GM19238 (cell line): Measurements from ENCODE around the gene CNGB1.
"Not testable (repeated sequence)": the region's sequence is repeated elsewhere in the genome, so short reads cannot be mapped to it uniquely, and the experiment has no call there.

ENCODE experiments used
- DNase-seq: peaks from one replicate; pipeline ENCODE4 v3.0.0; 2011; ENCODE audit warnings: low spot score; ENCODE audit not compliant: insufficient read length

Gene CNGB1

DNA sequence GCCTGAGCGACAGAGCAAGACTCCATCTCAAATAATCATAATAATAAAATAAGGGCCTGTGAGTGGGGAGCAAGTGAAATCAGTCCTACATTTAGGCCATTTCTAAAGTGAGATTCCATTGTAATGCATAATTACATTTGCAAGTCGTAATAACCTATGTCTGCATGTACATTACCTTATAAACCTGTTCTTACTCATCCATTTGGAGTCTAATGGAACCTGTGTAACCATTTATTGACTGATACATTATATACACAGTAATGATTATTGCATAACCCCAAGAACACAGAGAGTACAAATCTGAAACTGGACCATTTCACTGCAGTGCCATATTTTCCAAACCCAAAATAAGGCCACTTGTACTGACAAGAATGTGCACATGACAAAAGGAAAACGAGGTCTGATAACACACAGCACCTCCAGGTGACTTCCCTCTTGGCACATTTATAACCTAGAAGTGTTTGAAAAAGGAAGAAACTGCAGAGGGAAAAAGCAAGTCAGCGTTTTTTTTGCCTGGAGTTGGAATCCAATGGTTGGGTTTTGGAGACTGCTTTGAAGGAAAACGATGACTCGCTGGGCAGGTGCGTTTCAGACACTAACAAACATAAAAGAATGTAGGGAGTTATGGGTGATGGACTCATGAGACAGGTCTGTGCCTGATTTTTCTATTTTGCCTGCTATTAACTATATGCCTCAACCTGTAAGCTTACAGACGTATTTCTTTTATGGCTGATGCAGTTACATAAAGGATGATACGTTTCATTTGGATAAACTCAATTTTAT is 105.0 kb downstream of the CNGB1 start:
- no peak for DNase-seq

DNA sequence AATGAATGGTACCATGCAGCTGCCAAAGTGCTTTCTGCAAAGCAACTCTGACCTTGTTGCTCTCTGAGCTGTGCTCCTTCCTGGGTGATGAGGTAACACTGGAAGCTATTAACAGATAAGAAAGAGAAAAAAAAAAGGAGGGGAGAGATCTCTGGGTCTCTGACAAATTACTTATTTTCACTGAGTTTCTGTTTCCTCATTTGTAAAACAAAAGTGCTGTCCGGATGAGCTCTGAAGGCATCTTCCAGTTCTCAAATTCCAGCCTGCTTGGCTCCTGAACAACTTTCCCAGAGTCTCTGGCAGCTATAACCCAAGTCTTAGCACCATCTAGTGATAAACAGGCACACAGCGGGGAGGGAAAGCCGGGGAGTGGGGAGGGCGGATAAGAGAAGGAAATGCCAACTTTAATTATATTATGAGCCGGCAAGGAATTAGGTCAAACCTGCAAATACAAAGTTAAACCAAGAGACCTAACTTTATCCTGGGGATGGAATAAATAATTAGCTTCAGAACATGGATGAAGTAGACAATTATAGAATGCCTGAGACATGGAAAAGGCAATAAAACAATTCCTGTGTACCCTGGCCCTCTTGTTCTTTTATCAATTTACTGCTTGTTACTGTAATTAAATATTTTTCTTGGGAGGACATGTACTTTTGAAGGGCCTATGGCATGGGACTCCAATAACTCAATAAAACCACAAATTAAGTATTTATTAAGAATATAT is 107.3 kb downstream of the CNGB1 start:
- DNase-seq, result no peak

DNA sequence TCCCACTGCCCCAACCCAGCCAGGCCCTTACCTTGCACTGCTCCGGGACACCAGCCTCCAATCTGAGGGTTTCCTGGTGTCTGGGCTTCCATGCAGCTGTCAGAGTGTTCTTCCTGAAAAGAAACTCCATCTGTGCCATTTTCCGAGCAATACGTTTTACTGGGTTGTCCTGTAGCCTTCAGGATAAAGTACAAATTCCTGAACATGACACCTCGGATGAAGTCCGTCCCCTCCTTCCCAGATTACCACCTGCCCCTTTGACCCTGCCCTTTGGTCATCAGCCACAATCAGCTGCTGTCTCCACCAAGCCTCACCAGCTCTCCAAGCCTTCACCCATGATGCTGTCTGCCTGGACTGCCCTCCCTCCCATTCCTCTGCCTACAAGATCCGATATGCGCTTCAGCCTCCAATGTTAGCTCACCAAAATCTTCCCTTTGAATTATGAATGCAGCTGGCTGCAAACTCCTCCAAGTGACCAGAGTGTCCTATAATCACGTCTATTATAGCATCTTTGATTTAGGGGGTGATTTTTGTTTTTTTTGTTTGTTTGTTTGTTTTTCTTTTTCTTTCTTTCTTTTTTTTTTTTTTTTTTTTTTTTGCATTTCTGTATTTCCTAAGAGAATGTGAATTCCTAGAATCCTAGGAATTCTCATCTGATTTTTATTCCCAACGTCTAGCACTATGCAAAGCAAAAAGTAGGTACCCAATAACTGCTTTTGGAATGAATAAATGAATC is 108.1 kb downstream of the CNGB1 start:
- no peak for DNase-seq

DNA sequence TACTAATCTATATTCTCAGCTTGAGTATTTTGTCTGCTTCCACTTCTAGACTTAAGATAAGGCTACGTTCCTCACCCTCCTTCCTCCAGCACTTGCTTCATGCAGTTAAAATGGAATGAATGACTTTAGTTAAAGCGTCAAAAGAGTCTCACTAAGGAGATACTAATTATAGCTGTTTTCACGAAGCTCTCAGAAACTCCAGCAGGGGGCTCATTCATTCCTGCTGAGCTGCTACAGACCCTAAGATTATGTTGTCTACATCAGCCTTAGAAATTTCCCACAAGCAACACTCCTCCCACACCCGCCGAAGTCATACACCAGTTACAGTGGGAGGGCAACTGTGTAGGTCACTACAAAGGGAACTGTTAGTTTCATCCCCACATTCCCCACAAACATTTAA is 111.6 kb downstream of the CNGB1 start:
- no peak for DNase-seq

DNA sequence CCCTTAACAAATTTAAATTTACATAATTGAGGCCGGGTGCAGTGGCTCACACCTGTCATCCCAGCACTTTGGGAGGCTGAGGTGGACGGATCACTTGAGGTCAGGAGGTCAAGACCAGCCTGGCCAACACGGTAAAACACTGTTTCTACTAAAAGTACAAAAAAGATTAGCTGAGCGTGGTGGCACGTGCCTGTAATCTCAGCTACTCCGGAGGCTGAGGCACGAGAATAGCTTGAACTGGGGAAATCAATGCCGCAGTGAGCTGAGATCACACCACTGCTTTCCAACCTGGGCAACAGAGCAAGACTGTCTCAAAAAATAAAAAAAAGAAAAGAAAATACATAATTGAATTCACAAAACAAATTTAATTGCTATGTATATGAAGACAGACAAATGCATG is 112.3 kb downstream of the CNGB1 start:
- DNase-seq, result no peak

DNA sequence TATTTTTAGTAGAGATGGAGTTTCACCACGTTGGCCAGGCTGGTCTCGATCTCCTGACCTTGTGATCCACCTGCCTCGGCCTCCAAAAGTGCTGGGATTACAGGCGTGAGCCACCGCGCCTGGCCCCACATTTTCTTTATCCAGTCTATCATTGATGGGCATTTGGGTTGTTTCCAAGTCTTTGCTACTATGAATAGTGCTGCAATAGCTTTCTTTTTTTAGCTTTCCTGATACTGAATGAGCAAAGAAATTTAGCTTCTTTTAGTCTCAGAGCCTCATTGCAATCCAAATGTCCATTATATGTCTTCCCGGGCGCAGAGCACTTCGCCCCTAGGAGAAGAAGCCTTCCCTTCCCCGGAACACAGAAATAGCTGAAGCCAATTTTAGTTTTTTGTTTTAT is 112.9 kb downstream of the CNGB1 start:
- not testable (repeated sequence) for DNase-seq

DNA sequence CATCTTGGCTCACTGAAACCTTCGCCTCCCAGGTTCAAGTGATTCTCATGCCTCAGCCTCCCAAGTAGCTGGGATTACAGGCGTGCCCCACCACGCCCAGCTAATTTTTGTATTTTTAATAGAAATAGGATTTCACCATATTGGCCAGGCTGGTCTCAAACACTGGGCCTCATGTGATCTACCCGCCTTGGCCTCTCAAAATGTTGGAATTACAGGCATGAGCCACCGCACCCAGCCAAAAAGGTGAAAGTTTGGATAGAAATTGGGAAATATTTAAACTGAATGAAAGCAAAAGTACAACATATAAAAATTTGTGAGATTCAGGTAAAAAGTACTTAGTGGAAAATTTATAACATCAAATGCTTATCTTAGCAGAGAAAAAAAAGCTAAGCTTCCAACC is 115.7 kb downstream of the CNGB1 start:
- DNase-seq, result no peak

DNA sequence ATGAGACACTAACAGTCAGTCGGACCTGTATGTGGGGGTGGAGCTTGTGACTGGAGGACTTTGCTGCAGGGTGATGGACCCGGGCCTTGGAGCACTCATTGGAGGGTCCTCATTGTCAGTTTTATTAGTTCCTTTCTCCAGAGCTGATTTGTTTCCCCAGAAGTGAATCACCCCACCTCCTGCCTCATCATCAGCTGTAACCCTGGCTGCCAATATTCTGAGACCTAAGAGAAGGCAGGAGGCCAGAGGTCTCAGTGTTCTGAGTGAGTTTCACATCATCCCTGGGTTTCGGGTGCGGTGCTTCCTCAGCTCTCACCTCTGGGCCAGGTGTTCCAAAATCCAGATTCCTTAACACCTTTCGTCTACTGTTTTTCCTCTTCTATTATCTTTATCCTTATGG is 118.7 kb downstream of the CNGB1 start:
- DNase-seq, result no peak

DNA sequence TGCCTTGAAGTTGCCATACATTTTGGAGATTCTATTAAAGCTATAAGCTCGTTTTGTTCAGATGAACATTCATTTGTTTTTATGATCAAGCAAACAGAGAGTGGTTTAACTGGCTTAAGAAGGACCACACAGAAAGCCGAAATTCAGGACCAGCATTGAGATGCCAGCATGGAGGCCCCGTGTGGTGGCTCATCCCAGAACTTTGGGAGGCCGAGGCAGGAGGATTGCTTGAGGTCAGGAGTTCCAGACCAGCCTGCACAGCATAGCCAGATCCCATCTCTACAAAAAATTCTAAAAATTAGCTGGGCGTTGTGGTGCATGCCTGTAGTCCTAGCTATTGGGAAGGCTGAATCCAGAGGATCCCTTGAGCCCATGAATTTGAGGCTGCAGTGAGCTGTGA is 122.7 kb downstream of the CNGB1 start:
- no peak for DNase-seq

DNA sequence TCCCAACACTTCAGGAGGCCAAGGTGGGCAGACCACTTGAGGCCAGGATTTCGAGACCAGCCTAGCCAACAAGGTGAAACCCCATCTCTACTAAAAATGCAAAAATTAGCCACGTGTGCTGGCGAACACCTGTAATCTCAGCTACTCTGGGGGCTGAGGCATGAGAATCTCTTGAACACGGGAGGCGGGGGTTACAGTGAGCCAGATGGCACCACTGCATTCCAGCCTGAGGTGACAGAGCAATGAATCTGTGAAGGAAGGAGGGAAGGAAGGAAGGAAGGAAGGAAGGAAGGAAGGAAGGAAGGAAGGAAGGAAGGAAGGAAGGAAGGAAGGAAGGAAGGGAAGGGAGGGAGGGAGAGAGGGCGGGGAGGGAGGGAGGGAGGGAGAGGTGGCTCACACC is 124.0 kb downstream of the CNGB1 start:
- DNase-seq, result not testable (repeated sequence)

DNA sequence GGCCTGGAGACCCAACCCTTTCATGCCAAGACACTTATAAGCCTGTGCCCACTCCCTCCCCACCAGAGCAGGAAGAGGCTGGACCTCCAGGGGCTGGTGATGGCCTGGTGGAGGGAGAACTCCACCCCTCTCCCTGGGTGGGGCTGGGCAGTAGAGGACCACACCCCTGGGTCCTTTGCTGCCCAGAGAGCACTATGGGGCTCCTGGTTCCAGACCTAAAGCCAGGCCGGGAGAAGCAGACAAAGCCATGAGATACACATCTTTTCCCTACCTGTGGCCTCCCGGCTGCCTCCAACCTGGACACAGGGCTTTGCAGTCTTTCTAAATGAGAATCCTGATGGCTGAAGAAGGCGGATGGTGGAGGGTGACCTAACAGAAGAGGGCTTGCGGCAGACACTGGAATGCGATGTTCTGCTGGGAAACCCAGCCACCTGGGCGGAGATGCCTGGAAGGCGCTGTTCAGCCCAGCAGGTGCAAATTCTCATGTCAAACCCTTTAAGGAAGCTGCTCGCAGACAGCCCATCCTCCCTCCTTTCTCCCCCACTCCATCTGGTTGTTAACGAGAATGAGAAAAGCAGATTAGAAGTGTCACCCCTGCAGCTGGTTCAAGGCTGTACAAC is 124.7 kb downstream of the CNGB1 start:
- no peak for DNase-seq

DNA sequence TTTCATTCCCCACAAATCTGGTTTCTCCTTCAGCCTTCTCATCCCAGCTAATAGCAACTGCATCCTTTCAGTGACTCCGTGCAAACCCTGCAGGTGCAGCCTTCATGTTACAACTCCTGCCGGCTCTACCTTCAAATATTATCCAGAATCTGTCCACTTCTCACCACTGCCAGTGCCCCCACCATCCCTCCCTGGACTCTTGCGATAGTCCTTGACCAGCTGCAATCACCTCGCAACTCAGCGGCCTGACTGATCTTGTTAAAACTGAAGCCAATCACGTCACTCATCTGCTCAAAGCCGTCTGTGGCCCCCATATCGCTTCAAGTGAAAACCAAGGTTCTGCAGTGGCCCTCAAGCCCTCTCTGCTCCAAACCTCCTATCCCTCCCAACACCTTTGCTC is 125.8 kb downstream of the CNGB1 start:
- DNase-seq, result no peak

DNA sequence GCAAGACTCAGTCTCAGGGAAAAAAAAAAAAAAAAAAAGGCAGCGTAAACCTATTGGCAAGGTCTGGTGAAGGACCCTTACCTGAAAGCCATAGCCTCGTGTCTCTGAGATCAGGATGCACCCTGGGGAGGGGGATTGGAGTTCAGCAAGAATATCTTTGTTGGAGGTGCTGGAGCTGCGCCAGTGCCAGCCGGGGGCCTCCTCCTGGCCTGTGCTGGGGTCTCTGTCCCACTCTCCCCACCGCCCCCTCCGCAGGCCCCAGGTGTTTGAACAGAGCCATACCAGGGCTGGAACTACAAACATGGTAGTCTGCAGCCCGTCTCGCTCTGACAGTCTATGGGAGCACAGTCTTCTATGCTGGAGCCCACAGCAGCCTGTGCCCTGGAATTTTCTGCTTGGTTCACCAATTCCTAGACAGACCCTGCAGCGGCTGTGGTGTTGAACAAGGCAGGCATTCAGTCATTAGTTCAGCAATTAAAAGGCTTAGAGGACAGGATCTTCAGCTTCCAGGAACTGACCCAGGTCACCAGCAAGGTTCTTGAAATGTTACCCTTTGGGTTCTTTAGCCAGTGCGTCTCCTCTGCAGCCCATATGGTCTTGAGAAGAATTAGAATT is 126.4 kb downstream of the CNGB1 start:
- DNase-seq, result no peak

DNA sequence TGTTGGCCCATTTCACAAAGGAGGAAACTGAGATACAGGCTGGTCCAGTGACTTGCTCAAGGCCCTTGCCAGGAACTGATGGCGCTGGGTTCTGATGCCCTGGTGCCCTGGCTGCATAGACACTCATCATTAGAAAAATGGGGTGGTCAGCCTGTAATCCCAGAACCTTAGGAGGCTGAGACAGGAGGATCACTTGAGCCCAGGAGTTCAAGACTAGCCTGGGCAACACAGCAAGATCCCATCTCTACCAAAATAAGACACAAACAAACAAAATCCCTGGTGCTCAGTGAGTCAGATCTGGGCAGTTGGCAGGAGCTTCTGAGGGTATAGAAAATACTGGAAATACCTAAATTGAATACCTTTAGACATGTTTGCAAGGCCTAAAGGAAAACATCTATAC is 127.5 kb downstream of the CNGB1 start:
- no peak for DNase-seq

DNA sequence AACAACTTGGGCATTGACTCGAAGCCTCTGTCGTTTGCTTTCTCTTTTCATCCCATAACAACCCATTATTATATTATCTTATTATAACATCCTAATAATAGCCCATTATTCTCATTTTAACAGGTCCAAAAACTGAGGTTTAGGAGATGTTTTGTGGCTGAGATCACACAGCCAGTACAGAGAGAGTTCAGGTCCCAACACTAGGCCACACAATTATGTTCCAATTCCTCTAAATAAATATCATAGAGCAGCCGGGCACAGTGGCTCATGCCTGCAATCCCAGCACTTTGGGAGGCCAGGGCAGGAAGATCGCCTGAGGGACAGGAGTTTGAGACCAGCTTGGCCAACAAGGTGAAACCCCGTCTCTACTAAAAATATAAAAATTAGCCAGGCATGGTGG is 128.3 kb downstream of the CNGB1 start:
- no peak for DNase-seq

DNA sequence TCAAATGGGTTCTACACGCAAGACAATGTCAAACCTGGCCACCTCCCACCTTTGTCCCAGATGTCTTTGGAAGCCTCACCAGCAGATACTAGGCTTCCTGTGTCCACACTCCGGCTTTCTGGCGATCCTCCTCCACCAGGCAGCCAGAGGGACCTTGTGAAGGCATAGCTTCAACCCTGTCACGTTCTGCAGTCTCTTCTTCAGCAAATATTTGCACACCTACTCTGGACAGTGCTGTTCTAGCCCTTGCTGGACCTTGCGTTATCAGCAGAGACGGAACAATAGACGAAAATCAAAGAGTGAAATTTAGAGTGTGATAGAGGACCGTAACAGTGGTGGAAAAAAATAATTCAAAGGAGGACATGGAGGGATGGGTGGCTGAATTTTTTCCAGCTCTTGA is 130.1 kb downstream of the CNGB1 start:
- DNase-seq, result no peak

DNA sequence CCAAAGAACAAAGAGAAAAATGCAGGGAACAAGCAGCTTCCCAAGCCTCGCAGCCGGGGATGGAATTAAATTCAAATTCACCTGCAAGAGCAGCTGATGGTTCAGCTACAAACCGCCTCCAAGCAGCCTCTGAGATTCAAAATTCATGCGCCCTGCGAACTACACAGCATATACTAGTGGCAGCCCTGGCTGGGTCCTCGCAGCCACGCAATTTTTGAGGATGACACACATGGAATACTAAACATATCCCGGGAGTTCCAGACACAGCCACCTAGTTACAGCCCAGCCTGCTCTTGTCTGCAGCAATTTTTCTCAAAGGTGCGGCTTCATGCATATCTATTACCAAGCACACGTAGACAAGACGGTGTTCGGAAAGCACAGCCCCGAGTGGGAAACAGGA is 132.8 kb downstream of the CNGB1 start:
- DNase-seq, result no peak

DNA sequence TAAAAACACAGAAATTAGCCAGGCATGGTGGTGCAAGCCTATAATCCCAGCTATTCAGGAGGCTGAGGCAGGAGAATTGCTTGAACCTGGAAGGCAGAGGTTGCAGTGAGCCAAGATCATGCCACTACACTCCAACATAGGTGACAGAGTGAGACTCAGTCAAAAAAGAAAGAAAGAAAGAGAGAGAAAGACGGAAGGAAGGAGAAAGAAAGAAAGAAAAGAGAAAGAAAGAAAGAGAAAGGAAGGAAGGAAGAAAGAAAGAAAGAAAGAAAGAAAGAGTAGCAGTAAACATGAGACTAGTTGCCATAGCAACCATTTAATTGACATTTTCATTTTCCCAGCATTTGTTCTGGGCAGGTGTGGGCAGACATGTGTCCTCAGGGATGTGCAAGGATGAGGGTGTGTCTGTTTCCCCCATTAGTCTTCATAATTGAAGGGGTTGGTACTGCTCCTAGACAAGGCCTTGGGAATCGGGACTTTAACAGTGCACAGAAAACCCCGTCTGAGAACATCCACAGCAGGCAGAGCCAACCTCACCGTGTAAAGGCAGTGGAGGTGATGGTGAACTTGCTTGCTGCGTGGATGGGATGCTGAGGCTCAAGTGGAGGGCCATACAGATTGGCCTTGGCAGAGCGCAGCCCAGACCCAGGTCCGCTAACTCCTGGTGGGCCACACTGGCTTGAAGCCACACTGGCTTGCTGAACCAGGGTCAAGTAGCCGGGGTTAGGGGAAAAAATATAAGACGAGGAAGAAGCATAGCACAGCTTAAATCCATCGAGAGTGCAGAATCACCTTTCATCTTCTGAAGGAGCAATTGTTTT is 133.4 kb downstream of the CNGB1 start:
- no peak for DNase-seq

DNA sequence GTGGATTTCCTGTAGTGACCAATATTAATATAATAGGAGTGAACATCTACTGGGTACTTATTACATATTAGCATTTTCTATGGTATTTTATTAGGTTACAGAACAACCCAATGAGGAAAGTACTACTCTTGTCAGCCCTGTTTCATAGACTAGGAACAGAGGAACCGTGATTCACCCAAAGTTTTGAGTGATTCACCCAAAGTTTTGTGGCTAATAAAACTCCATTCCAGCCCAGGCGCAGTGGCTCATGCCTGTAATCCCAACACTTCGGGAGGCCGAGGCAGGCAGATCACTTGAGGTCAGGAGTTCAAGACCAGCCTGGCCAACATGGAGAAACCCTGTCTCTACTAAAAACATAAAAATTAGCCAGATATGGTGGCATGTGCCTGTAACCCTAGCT is 135.5 kb downstream of the CNGB1 start:
- not testable (repeated sequence) for DNase-seq

DNA sequence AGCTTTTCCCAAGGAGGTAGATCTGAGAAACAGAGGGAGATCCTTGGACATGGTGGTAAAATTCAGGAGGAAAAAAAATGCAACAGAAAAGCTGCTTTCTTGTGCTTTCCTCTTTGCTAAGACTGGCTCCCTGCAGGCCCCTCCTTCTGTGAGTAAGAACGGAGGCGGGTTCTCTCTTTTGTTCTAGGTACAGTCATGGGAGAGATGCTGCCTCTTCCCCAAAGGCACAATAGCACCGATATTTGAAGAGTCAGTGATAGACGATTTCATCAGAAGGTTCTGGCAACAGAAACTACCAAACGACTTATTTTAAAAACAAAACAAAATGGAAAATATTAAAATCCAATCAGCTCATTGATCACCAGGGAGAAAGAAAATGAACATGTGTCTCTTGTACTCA is 136.0 kb downstream of the CNGB1 start:
- DNase-seq, result no peak
